Fibroblast of lung (primary cell): ENCODE results near the gene UPK3A. TPM values are rescaled to one million over a fixed set of nuclear protein-coding genes. Genes with fewer than 3 reads are reported as not detected.

Experiments
- DNase-seq, 2 donors: peaks; one replicate each; pipeline versions ENCODE4 v3.0.0 to v3.0.0-alpha.2; 2010; ENCODE audit warnings: low read depth in 2 of 2
- H2AFZ ChIP-seq: 2 replicates; pipeline ENCODE4 v1.5.1; 2012; ENCODE audit warnings: low read length, control low read depth, inconsistent platforms
- H3K27ac ChIP-seq: 2 replicates; pipeline ENCODE4 v1.5.1; 2011; ENCODE audit warnings: low read length, control low read depth; ENCODE audit not compliant: insufficient read depth
- H3K27me3 ChIP-seq: 2 replicates; pipeline ENCODE4 v1.5.1; 2011; ENCODE audit warnings: mild to moderate bottlenecking, low read length; ENCODE audit not compliant: control insufficient read depth, insufficient read depth
- H3K36me3 ChIP-seq: 2 replicates; pipeline ENCODE4 v1.5.1; 2011; ENCODE audit warnings: low read length; ENCODE audit not compliant: control insufficient read depth, insufficient read depth
- H3K4me1 ChIP-seq: 2 replicates; pipeline ENCODE4 v1.5.1; 2011; ENCODE audit warnings: low read length; ENCODE audit not compliant: control insufficient read depth, insufficient read depth; ENCODE audit errors: extremely low read depth
- H3K4me2 ChIP-seq: 2 replicates; pipeline ENCODE4 v1.5.1; 2011; ENCODE audit warnings: low read length, control low read depth; ENCODE audit not compliant: insufficient read depth; ENCODE audit errors: extremely low read depth
- H3K4me3 ChIP-seq, 4 experiments: fragments of 200-600 bp in 1 of 4; sonication (generic) in 1 of 4; replicated peaks in 1 of 4; 2 replicates each; pipeline ENCODE4 v1.5.1; 2011 to 2016; ENCODE audit warnings: low read length in 4 of 4, low read depth in 3 of 4, mild to moderate bottlenecking in 3 of 4, control low read depth in 2 of 4, inconsistent platforms in 1 of 4, mixed read lengths in 1 of 4; ENCODE audit not compliant: insufficient read depth in 1 of 4; ENCODE audit errors: control extremely low read depth in 1 of 4
- H3K79me2 ChIP-seq: 2 replicates; pipeline ENCODE4 v1.5.1; 2012; ENCODE audit warnings: mild to moderate bottlenecking, low read length, inconsistent platforms; ENCODE audit not compliant: control insufficient read depth, insufficient read depth
- H3K9ac ChIP-seq: 2 replicates; pipeline ENCODE4 v1.5.1; 2011; ENCODE audit warnings: mild to moderate bottlenecking, low read length, control low read depth; ENCODE audit not compliant: insufficient read depth
- H3K9me3 ChIP-seq: 2 replicates; pipeline ENCODE4 v1.5.1; 2012; ENCODE audit warnings: low read depth, low read length; ENCODE audit not compliant: control insufficient read depth, insufficient read depth
- H4K20me1 ChIP-seq: 2 replicates; pipeline ENCODE4 v1.5.1; 2011; ENCODE audit warnings: low read length; ENCODE audit not compliant: control insufficient read depth, insufficient read depth; ENCODE audit errors: extremely low read depth
- CTCF ChIP-seq, 2 donors: IDR thresholded peaks in 1 of 2; conservative IDR thresholded peaks in 1 of 2; 1 replicate in 1 of 2; 2 replicates in 1 of 2; pipeline ENCODE4 v1.5.1; 2011 to 2012; ENCODE audit warnings: low read length in 2 of 2, control low read depth in 1 of 2, inconsistent platforms in 1 of 2, low read depth in 1 of 2, mild to moderate bottlenecking in 1 of 2
- EZH2 ChIP-seq: IDR thresholded peaks from 2 replicates; pipeline ENCODE4 v1.5.1; 2012; ENCODE audit warnings: low read length, control low read depth, mild to moderate bottlenecking; ENCODE audit errors: missing control alignments
- polyA plus RNA-seq, 2 donors: library from polyadenylated mRNA; depleted of rRNA in 1 of 2; stranded (reverse) in 1 of 2; unstranded in 1 of 2; fragments of >200 nt; gene quantifications; 2 replicates each; pipeline ENCODE4 v1.2.1, GENCODE V29; 2011 to 2012; ENCODE audit warnings: missing spikeins in 1 of 2
- total RNA-seq: library from RNA; depleted of rRNA; stranded (reverse); fragments of >200 nt; gene quantifications from 2 replicates; pipeline ENCODE4 v1.2.1, GENCODE V29; 2014

Gene UPK3A
- total and polyA plus RNA-seq, 2 donors (not counting 1 experiment from before 2014, with no cell fraction given), result not detected

- H3K27ac ChIP-seq, result no peak overlapping the region
- H3K4me2 ChIP-seq, result no peak overlapping the region
- TF ChIP-seq EZH2 (no peak), CTCF (conservative IDR thresholded peaks at IDR 0.05 in 1 of 2, IDR thresholded peaks at IDR 0.05 in 1 of 2; ENCODE audit: low read depth in 1 of 2, low read length in 2 of 2) (no peak)
- DNase-seq, result no peak
- no peaks in the 10 kb centered on the region for H3K36me3 ChIP-seq
- no peak overlapping the region for H3K4me3 ChIP-seq
- peaks cover 3% of the 10 kb centered on the region for H3K4me1 ChIP-seq
- H3K27me3 ChIP-seq, result peaks cover 24% of the 10 kb centered on the region
- H3K79me2 ChIP-seq, result no peaks in the 10 kb centered on the region
- no peak overlapping the region for H2AFZ ChIP-seq
- H3K9ac ChIP-seq, result no peak overlapping the region
- no peaks in the 10 kb centered on the region for H3K9me3 ChIP-seq
- H4K20me1 ChIP-seq, result no peaks in the 10 kb centered on the region
Measured at GRCh38 chr22:45291061-45291930, 6.5 kb downstream of the UPK3A start.

GRCh38 chr22:45291931-45292290 is 7.2 kb downstream of the UPK3A start:
- H3K4me1 ChIP-seq, result peaks cover 3% of the 10 kb centered on the region
- H3K79me2 ChIP-seq, result no peaks in the 10 kb centered on the region
- H2AFZ ChIP-seq, result no peak overlapping the region
- H3K36me3 ChIP-seq, result no peaks in the 10 kb centered on the region
- H3K4me2 ChIP-seq, result no peak overlapping the region
- no peak overlapping the region for H3K27ac ChIP-seq
- peaks cover 23% of the 10 kb centered on the region for H3K27me3 ChIP-seq
- H4K20me1 ChIP-seq, result no peaks in the 10 kb centered on the region
- H3K4me3 ChIP-seq, result no peak overlapping the region
- no peaks in the 10 kb centered on the region for H3K9me3 ChIP-seq
- DNase-seq, result no peak
- H3K9ac ChIP-seq, result no peak overlapping the region
- no peak for TF ChIP-seq CTCF (conservative IDR thresholded peaks at IDR 0.05 in 1 of 2, IDR thresholded peaks at IDR 0.05 in 1 of 2; ENCODE audit: low read depth in 1 of 2, low read length in 2 of 2)
- TF ChIP-seq EZH2, result no peak

- no peaks in the 10 kb centered on the region for H3K36me3 ChIP-seq
- DNase-seq, result no peak
- H3K9me3 ChIP-seq, result no peaks in the 10 kb centered on the region
- H2AFZ ChIP-seq, result no peak overlapping the region
- H3K4me2 ChIP-seq, result no peak overlapping the region
- no peak overlapping the region for H3K27ac ChIP-seq
- H3K9ac ChIP-seq, result no peak overlapping the region
- no peaks in the 10 kb centered on the region for H3K79me2 ChIP-seq
- H3K4me1 ChIP-seq, result peaks cover 3% of the 10 kb centered on the region
- no peaks in the 10 kb centered on the region for H4K20me1 ChIP-seq
- H3K4me3 ChIP-seq, result no peak overlapping the region
- H3K27me3 ChIP-seq, result peaks cover 19% of the 10 kb centered on the region
- TF ChIP-seq EZH2, result no peak
- no peak for TF ChIP-seq CTCF (conservative IDR thresholded peaks at IDR 0.05 in 1 of 2, IDR thresholded peaks at IDR 0.05 in 1 of 2; ENCODE audit: low read depth in 1 of 2, low read length in 2 of 2)
Measured at GRCh38 chr22:45292731-45293442, 8.1 kb downstream of the UPK3A start.
